ENCODE results near the gene ARID2. TPM values are rescaled to one million over a fixed set of nuclear protein-coding genes. Genes with fewer than 3 reads are reported as not detected.

Gene ARID2
- polyA plus RNA-seq (2012; ENCODE audit: insufficient read length, low read depth): 7.5 TPM

GRCh38 chr12:45729233-45730083, at the start of gene ARID2:
ARID2 (plus strand) TSS chr12:45729706; CDS start chr12:45729837, 131 bp downstream.
- no peak for TF ChIP-seq SIN3A (IDR thresholded peaks at IDR 0.05; ENCODE audit: borderline replicate concordance, insufficient read depth, low read length)
- TF ChIP-seq FOXP2 (optimal IDR thresholded peaks at IDR 0.05; ENCODE audit: borderline replicate concordance, extremely low read depth, extremely low read length, insufficient read depth): no peak
- no peak for TF ChIP-seq TAF1 (IDR thresholded peaks at IDR 0.05; ENCODE audit: borderline replicate concordance, insufficient read depth, low read length)
- peak; percentile 44; the same call in 1 of the 2 replicates for TF ChIP-seq POLR2AphosphoS5 (IDR thresholded peaks at IDR 0.05; ENCODE audit: low read depth, low read length)
- TF ChIP-seq REST (IDR thresholded peaks at IDR 0.05; ENCODE audit: insufficient read depth in 1 of 2, low read depth in 2 of 2, low read length in 2 of 2): no peak

- TF ChIP-seq REST (IDR thresholded peaks at IDR 0.05; ENCODE audit: insufficient read depth in 1 of 2, low read depth in 2 of 2, low read length in 2 of 2): no peak
- TF ChIP-seq TAF1 (IDR thresholded peaks at IDR 0.05; ENCODE audit: borderline replicate concordance, insufficient read depth, low read length): no peak
- TF ChIP-seq POLR2AphosphoS5 (IDR thresholded peaks at IDR 0.05; ENCODE audit: low read depth, low read length): no peak
- TF ChIP-seq FOXP2 (optimal IDR thresholded peaks at IDR 0.05; ENCODE audit: borderline replicate concordance, extremely low read depth, extremely low read length, insufficient read depth): no peak
- no peak for TF ChIP-seq SIN3A (IDR thresholded peaks at IDR 0.05; ENCODE audit: borderline replicate concordance, insufficient read depth, low read length)
Measured at GRCh38 chr12:45680362-45680761, 49.1 kb upstream of the ARID2 start.

- TF ChIP-seq FOXP2 (optimal IDR thresholded peaks at IDR 0.05; ENCODE audit: borderline replicate concordance, extremely low read depth, extremely low read length, insufficient read depth) (no peak), REST (IDR thresholded peaks at IDR 0.05; ENCODE audit: insufficient read depth in 1 of 2, low read depth in 2 of 2, low read length in 2 of 2) (no peak), TAF1 (IDR thresholded peaks at IDR 0.05; ENCODE audit: borderline replicate concordance, insufficient read depth, low read length) (no peak), POLR2AphosphoS5 (IDR thresholded peaks at IDR 0.05; ENCODE audit: low read depth, low read length) (no peak), SIN3A (IDR thresholded peaks at IDR 0.05; ENCODE audit: borderline replicate concordance, insufficient read depth, low read length) (no peak)
Measured at GRCh38 chr12:45681465-45681864, 48.0 kb upstream of the ARID2 start.

- no peak for TF ChIP-seq TAF1 (IDR thresholded peaks at IDR 0.05; ENCODE audit: borderline replicate concordance, insufficient read depth, low read length)
Measured at GRCh38 chr12:45685680-45686079, 43.8 kb upstream of the ARID2 start.

- TF ChIP-seq FOXP2 (optimal IDR thresholded peaks at IDR 0.05; ENCODE audit: borderline replicate concordance, extremely low read depth, extremely low read length, insufficient read depth) (no peak), POLR2AphosphoS5 (IDR thresholded peaks at IDR 0.05; ENCODE audit: low read depth, low read length) (no peak), SIN3A (IDR thresholded peaks at IDR 0.05; ENCODE audit: borderline replicate concordance, insufficient read depth, low read length) (no peak), TAF1 (IDR thresholded peaks at IDR 0.05; ENCODE audit: borderline replicate concordance, insufficient read depth, low read length) (no peak), REST (IDR thresholded peaks at IDR 0.05; ENCODE audit: insufficient read depth in 1 of 2, low read depth in 2 of 2, low read length in 2 of 2) (0 out of 4 replicates have a peak, but pooled peaks of 1 of the 2 experiments have one; percentile 39)
Measured at GRCh38 chr12:45687081-45688015, 42.2 kb upstream of the ARID2 start.

Measured in PFSK-1 (cell line).